GM21423 (cell line): Measurements from ENCODE around the gene NRP1.
"Not testable (repeated sequence)": the region's sequence is repeated elsewhere in the genome, so short reads cannot be mapped to it uniquely, and the experiment has no call there.

Source experiments
- ATAC-seq: cut with Tn5 transposase; IDR thresholded peaks from one replicate; pipeline ENCODE4 v1.9.1; 2021; ENCODE audit warnings: mild to moderate bottlenecking, moderate library complexity; ENCODE audit not compliant: unreplicated experiment

NRP1 gene

GRCh38 chr10:33154590-33154989 is 179.9 kb downstream of the NRP1 start:
- ATAC-seq = no peak

GRCh38 chr10:33153968-33154327 is 180.5 kb downstream of the NRP1 start:
- ATAC-seq = no peak

GRCh38 chr10:33153251-33153967 is 181.1 kb downstream of the NRP1 start:
- no peak for ATAC-seq

GRCh38 chr10:33152750-33153149 is 181.7 kb downstream of the NRP1 start:
- ATAC-seq = no peak

- ATAC-seq = no peak
These were observed 182.3 kb downstream of the NRP1 start for GRCh38 chr10:33152146-33152545.

- ATAC-seq = no peak
These were observed 183.1 kb downstream of the NRP1 start for GRCh38 chr10:33151344-33151864.

GRCh38 chr10:33150889-33151288 is 183.6 kb downstream of the NRP1 start:
- ATAC-seq = no peak

- no peak for ATAC-seq
These were observed 184.3 kb downstream of the NRP1 start for GRCh38 chr10:33150146-33150545.

- ATAC-seq = no peak
These were observed 187.5 kb downstream of the NRP1 start for GRCh38 chr10:33147013-33147310.

- ATAC-seq = no peak
These were observed 188.1 kb downstream of the NRP1 start for GRCh38 chr10:33146189-33147012.

- no peak for ATAC-seq
These were observed 188.8 kb downstream of the NRP1 start for GRCh38 chr10:33145451-33146188.

- no peak for ATAC-seq
These were observed 191.2 kb downstream of the NRP1 start for GRCh38 chr10:33143160-33143728.

GRCh38 chr10:33142295-33142694 is 192.2 kb downstream of the NRP1 start:
- no peak for ATAC-seq

GRCh38 chr10:33141251-33141650 is 193.2 kb downstream of the NRP1 start:
- no peak for ATAC-seq

GRCh38 chr10:33139181-33139646 is 195.3 kb downstream of the NRP1 start:
- ATAC-seq = no peak

- not testable (repeated sequence) for ATAC-seq
These were observed 195.8 kb downstream of the NRP1 start for GRCh38 chr10:33138686-33139085.

- no peak for ATAC-seq
These were observed 197.0 kb downstream of the NRP1 start for GRCh38 chr10:33137356-33138005.

GRCh38 chr10:33136781-33137180 is 197.7 kb downstream of the NRP1 start:
- no peak for ATAC-seq

- no peak for ATAC-seq
These were observed 198.2 kb downstream of the NRP1 start for GRCh38 chr10:33136271-33136670.

- ATAC-seq = peak; percentile 70
These were observed 200.3 kb downstream of the NRP1 start for GRCh38 chr10:33134011-33134751.
